ENCODE data around the gene SLC9A1.

DNA sequence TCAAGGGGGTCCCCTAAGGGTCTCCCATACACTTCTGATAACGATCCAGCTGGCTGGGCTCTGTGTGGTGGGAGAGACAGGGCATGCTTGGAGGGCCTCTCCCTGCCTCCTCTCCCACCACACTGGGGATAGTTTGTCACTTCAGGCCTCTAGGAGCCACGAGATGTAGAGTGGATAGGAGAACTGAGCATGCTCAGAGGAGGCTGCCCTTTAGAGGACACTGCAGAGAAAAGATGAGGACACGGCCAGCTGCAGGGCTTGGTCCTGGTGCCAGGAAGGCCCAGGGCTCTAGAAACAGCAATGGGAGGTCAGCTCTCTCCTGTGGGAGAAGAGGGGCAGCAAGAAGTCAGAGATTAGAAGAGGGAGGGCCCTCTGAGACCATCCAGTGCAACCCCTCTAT is 25.7 kb downstream of the SLC9A1 start:
- TF ChIP-seq CTCF (conservative IDR thresholded peaks at IDR 0.05; ENCODE audit: low read depth, low read length): no peak
- TF ChIP-seq EZH2phosphoT487 (IDR thresholded peaks at IDR 0.05; ENCODE audit: borderline replicate concordance, low read length): no peak
- no peak for TF ChIP-seq EZH2 (IDR thresholded peaks at IDR 0.05; ENCODE audit: low read length, unreplicated experiment)

All from PC-3 (cell line).